HG02610 (cell line): Measurements from ENCODE around the gene DAPL1.

Experiments
- ATAC-seq: cut with Tn5 transposase; IDR thresholded peaks from one replicate; pipeline ENCODE4 v1.9.1; 2021; ENCODE audit warnings: mild to moderate bottlenecking, moderate library complexity; ENCODE audit not compliant: unreplicated experiment

DAPL1 gene, protein sequence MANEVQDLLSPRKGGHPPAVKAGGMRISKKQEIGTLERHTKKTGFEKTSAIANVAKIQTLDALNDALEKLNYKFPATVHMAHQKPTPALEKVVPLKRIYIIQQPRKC

DNA sequence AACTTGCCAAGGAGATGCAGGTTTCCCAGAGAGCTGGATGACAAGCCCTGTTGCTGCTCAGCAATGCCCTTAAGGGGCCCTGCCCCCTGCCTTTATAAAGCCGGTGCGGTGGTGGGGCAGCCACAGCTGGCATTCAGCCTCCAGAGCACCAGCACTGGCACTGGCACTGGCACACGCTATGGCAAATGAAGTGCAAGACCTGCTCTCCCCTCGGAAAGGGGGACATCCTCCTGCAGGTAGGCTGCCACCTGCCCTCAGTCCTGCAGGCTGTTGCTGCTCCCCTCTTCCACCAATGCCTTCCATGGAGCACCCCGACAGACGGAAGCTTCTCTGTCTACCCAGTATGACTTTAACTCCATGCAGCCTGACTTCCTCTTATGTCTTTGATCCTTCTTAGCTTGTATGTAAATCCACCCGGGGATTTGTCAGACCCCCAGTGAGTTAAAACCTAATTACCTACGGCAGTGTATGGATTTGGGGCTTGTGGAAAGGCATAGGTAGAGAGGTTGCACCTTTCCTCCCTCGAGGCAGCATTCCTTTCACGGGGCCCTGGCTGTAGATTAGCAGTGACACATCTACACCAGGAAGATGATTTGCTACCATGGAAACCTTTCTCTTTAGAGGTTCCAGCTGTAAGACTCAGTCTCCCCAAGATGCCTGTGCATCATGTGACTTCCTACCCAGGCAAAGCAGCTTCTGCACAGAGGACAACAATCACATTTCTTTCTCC is at the start of gene DAPL1:
TSS of gene DAPL1 (plus strand) at position 123 of the 730 bp plus-strand sequence. CDS start at position 179, 56 bp downstream.
- ATAC-seq: no peak

DNA sequence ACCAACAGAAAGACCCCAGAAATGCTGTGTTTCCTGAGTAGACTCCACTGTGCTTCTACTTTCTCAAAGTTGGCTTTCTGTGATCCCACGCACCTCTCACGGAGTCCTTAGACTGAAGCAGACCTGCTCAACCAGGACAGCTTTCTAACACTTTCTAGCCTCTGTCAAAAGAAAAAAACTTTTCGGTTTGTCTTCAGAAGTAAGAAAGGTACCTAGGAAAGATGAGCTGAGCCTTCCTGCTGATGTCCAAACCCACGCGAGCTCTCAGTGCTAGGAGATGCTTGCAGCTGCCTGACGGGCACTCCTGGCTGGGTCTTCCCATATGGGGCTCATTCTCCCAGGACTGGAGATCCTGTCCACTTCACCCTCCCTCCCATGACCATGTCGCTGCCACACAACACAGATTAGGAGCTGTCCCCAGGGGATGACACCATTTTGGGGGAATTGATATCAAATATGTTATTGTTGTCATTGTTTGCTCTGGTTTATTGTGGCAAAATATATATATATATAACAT is 49.2 kb upstream of the DAPL1 start:
- no peak for ATAC-seq

DNA sequence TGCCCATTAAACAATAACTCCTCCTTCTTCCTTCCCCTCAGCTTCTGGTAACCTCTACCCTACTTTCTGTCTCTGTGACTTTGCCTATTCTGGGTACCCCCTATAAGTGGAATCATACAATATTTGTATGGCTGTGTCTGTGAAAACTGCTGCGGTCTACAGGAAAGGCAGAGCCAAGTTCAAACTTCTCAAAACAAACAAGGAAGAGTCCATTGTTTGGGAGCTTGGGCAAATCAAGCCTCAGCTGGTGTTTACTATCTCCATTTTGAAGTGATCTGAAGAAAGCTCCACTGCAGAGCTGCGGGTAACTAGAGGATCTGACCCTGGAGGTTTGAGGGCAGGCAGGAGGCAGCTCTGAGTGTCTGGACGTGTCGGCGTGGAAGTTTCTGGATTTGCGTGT is 48.6 kb upstream of the DAPL1 start:
- no peak for ATAC-seq

DNA sequence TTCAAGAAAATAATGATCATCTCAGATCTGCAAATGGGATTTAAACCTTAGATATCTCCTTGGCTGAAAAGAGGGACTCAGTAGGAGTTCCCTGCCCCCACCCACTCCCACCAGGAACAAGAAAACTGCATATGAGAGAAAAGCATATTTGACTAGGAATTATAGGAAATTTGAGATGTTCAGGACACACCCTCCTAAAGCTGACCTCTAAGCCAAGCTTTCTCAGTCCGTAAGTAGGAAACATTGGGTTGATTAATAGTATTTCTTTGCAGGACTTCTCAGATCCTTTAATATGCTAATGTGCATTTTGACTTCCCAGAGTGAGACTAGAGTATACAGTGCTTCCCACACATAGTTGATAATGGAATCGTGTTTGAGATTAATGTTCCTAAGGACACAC is 47.8 kb upstream of the DAPL1 start:
- no peak for ATAC-seq

DNA sequence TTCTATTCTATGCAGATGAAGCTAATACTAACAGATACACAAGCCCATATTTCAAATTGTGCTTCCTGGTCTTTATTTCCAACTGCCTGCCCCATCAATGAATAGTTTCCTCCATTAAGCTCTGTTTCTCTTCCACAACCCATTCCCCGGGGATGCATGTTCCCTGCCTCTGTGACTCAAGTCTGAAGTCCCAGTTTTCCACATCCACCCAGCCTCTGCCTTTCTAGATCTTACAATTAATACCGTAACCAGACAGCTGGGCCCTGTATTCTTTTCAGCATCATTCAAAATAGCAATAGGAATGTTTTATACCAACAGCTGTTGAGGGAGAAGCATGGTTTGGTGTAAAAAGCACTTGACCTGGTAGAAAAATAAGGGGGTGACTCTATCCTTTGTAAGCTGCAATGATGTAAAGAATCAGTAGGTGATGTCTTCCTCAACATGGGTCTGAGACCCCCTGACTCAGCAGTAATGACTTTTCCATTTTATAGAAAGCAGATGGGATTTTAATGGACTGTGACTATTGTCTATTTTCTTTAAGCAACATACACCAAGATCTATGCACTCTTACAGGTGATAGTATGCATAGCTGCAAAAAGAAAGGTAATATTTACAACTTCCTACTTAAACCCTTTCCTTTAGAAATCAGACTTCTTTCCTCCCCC is 46.1 kb upstream of the DAPL1 start:
- ATAC-seq: no peak

DNA sequence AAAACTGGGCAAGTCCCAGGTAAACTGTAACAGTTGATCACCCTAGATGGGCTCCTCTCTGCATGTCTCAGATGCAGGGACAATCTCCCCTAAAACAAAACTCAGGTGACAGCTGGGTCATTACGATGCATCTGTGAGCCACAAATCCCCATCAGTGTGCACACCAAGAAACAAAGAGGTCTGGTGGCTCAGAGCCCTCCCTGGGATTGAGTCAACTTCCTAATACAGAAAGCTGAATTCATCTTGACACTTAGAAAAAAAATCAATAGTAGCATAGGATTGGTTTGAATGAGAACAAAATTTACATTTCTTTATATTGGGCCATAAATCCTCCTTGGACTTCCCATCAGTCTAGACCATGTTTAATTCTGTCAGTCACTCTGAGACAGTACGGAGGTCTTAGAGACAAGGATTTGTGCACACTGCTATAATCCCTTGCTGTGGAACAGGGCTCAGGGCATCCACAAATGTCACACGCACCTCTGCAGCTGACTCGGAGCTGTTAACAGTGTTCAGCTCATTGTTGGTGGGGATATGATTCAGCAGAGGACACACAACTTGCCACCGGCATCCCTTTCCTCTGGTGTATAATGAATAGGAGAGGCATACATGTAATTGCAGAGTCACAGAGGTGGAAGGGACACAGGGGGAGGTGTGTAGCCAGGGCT is 44.5 kb upstream of the DAPL1 start:
- no peak for ATAC-seq

DNA sequence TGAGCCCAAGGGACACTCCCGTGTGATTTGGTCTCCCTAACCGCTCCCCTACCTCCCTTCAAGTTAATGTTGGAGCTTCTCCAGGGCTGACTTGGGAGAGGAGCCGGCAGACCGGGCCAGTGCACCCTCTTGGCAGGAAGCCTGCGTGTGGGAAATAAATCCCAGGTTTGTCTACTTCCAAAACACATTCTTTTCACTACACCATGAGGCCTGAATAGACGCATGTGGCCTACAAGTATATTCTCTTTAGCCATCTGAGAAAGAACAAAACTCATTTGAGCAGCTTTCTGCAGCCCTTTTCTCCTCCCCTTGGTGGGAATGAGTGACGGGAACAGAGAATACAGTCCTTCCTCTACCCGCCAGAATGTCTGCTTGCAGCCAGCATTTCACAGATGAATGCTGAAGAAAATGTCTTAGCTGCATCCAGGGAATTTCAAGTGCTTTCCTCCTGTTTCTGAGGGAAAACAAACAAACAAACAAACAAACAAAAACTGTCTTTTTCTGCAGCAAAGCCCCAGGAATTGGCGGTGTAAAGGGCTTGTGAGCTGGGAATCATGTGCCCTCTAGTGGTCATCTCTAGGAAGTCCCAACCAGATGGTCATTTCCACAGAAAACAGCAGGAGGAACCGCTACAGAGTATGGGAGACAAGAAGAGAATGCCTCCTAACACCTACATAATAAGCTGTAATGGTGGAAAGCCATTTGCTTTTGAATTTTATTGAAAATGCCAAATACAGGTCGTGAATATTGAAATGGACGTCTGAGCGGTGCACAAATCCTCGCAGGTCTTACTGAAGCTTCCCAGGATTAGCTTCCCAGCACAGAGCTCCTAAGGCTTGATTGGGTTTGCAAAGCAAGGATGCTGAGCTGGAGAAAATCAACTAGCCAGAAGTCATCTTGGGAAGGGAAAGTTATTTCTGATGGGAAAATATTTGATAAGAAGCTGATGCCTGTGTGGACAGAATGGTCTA is 41.2 kb upstream of the DAPL1 start:
- peak; percentile 75 for ATAC-seq

DNA sequence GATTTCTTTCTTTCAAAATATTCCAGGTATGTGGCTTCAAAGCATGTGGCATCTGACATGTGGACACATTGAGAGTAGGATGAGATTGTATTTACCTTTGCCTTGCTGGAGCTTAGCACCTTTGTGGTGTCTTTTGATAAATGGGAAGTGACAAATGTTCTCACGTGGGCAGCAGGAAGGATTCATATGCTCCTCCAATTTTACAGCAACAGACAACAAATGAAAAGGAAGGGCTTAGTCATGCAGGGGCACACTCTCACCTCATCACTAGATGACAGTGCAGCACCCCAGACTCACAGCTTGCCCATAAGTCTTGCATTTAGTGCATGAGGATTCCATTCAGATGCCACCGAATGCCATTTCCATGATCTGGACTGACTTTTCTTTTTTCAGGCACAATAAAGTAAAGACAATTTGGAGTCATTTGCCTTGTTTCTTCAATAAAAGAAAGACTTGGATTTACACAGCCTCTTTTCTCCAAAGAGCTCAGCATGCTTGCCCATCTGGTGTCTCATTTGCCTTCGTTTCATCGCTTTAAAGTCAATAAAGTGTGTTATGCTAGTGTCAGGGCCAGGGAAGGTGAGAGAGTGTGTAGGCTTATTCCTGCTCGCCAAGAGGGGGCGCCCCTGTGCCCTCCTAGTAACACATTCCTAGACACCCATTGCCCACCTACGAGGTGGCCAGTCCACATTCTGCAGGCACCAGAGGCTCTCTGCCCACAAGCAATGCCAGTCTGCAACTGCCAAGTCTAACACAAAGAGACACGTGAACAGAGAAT is 39.6 kb upstream of the DAPL1 start:
- no peak for ATAC-seq

DNA sequence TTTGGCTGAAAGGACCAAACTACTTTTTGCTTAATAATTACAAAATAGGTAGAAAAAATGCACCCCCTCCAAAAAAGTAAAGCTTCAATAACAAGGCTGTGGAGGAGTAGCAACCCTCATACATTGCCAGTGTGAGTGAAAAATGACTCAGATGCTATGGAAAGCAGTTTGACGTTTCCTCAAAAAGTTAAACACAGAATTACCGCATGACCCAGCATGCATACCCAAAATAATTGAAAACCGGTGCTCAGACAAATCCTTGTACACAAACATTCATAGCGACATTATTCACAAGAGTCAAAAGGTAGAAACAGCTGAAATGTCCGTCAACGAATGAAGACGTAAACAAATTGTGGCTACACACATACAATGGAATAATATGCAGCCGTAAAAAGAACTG is 38.8 kb upstream of the DAPL1 start:
- ATAC-seq: no peak

DNA sequence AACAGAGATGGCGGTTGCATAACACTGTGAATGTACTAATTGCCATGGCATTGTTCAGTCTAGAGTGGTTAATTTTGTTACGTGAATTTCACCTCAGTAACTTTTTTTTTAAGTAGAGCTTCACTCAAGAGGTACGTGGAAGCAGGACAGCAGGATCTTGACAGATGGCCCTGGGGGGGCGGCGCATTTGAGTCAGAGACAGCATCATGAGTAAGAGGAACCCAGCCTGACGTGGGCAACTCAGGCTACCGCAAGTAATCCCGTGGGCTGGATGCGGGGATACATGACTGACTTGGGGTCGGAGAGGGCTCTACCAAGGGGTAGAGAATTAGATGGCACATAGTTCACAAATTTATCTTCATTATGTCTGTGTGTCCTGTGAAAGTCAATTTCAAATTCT is 38.1 kb upstream of the DAPL1 start:
- no peak for ATAC-seq

DNA sequence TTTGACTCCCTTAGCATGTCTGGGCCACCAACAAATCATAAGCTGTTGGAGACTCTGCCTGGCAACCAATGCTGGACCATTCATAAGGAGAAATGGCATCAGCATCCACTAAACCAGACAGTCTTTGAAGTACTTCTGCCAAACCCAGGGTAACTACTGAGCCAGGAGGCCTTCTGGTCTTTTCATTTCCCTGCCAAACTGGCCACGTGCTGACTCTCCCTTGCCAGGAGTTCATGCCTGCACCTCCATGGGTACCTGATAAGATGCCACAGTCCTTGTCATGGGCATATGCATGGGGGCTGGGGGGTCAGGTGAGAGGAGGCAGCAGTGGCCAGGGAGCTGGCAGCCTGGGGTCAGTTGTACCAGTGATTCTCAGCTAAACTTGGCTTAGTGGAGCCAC is 34.2 kb upstream of the DAPL1 start:
- ATAC-seq: no peak

DNA sequence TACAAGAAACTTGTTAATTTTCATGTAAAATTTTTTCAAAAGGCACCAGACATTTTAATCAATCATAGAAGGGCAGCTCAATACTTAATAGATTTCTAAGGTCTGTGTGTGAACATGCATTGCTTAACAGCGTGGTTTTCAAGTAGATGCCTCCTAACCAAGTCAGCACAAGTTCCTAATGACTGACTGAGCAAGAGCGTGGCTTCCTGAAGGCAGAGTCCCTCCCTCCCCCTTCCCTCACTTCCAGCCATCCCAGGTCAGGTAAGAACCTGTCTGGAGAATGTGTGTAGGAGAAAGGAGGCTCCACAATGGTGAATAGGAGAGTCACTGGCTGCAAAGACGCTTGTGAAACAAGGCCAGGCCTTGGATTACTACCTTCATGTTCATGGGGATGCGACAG is 33.5 kb upstream of the DAPL1 start:
- ATAC-seq: no peak

DNA sequence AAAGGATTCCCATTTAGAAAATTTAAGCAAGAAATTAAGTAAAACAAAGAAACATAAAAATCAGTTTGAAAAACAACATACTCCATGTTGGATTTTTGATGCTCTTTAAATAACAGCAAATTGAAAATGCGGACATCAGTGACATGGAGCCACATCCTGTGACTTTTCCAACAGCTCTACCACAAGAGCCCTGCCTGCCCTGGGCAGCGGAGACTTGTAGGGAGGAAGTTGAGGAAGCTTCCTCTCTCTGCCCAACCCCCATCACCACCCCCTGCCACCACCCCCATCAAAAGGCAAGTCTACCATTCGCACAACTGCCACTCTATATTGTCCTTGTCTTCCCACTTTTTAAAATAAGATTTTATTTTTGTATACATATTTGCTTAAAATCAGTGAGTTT is 32.8 kb upstream of the DAPL1 start:
- no peak for ATAC-seq

DNA sequence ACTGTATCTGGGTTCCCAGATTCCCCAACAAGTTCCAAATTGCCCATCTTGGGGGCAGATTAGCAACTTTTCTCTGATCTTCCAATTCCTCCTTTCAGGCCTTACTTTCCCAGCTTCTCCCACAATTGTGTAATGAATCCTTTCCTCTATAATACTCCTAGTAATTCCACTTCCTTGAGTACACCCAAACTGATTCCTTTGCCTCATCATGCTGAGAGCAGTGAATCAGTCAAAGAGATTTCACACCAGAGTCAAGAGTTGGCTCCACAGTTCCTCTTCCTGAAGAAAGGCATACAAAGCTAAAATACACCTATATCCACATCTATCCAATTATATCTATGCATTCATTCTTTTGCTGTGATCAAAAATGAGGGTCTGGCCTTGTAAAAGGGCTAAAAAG is 28.6 kb upstream of the DAPL1 start:
- ATAC-seq: no peak

DNA sequence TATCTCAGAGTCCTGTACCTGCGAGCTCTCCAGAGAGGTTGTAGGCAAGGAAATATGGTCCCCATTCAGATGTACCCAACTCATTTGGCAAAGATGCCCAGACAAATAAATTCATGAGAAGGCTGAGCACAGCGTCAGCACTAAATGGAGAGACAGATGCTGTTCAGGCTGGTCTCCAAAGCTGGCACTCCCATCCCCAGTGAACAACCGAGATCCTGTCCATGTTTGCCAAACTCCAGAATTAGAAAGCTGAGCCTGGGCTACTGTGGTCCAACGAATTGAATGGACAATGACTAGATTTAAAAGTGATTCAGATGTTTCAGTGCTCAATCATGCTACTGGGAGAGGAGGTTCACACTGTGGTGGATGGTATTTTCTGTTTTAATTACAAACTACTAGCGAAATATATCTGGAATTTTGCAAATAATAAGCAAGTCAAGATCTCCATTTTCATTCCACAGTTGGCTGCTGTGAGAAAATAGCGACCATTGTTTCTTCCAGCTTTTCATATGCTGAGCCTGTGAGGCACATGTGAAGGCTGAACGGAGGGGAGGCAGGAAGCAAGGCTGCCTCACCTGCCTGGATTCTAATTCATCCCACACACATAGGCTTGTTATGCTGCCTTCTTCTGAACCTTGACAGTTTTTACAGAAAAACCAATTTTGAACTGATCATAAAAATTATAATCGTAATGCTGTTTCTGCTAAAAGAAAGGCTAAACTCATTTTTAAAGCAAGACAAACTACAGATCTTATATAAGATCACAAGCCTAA is 22.6 kb upstream of the DAPL1 start:
- no peak for ATAC-seq

DNA sequence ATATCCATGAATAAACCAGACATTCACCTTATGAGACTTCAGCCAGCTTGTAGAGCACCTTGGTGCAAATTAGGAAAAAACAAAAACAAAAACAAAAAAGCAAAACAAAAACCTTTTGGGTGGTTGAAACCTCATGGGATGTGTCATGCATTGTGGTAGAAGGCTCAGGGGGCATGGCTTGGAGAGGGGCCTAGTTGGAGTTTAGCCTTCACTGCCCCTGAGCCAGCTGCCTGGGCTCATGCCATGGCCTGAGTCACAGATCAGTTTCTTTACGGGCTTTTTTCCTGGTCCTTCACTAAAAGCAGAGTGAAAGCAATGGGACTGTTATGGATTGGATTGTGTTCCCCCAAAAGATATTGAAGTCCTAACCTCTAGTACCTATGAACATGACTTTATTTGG is 22.0 kb upstream of the DAPL1 start:
- no peak for ATAC-seq

DNA sequence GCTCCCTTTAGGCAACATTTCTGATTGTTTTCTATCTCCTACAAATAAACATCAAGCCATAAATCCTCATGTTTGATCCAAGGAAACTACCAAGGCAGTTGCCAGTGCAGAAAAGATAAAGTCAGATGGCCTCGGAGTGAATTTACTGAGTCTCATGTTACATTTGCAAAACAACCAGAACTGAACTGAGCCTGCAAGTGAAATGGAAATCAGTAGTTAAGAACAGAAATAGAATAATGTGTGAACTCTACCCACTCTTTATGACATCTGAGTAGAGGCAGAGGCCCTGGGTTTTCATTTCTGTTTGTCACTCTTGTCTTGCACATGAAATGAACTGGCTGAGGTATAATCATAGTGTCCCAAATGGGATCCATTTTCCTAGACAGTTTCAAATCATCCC is 20.4 kb upstream of the DAPL1 start:
- no peak for ATAC-seq

DNA sequence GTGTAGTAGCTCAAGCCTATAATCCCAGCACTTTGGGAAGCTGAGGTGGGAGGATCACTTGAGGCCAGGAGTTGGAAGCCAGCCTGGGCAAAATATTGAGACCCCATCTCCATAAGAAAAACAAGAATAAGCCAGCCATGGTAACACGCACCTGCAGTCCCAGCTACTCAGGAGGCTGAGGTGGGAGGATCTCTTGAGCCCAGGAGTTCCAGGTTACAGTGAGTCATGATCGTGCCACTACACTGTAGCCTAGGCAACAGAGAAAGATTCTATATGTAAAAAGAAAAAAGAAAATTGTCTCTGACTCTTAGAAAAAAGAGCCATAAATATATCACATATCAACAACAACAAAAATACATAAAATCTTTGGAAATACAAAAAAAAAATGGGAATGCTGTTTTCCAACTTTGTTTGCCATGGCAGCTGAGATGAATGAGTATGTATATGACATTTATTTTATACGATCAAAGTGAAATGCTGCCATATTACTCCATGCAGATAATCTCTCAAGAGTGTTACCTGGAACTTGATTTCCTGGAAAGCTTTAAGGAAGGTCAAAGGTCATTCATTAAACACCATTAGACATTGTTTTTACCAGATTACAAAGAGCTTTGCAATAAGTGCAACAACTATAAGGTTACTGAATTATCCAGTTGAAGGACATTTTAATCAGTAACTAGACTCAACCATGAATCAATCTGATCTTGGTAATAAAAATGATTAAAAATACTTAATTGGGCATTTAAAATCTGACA is 19.7 kb upstream of the DAPL1 start:
- no peak for ATAC-seq
